DOHH2 (cell line): ENCODE results near the gene FSTL4.

Experiments used
- H3F3A ChIP-seq: fragments of 200-600 bp; sonication (generic), shearing (Covaris generic); 2 replicates; pipeline ENCODE4 v1.6.0; 2016; ENCODE audit warnings: antibody characterized with exemption, mild to moderate bottlenecking; ENCODE audit not compliant: control insufficient read depth, insufficient read depth
- H3K27ac ChIP-seq: fragments of 200-600 bp; sonication (generic); 2 replicates; pipeline ENCODE4 v1.5.1; 2014; ENCODE audit warnings: low read depth, mild to moderate bottlenecking, low read length, moderate library complexity
- H3K27me3 ChIP-seq: fragments of 200-600 bp; sonication (generic); 2 replicates; pipeline ENCODE4 v1.6.1; 2014; ENCODE audit warnings: mild to moderate bottlenecking, low read length, mixed read lengths; ENCODE audit not compliant: control insufficient read depth
- H3K36me3 ChIP-seq: fragments of 200-600 bp; sonication (generic); 2 replicates; pipeline ENCODE4 v1.6.1; 2014; ENCODE audit warnings: mild to moderate bottlenecking, low read length, moderate library complexity, mixed read lengths; ENCODE audit not compliant: control insufficient read depth
- H3K4me1 ChIP-seq: fragments of 200-600 bp; sonication (generic); 2 replicates; pipeline ENCODE4 v1.6.1; 2014; ENCODE audit warnings: mild to moderate bottlenecking, low read length, mixed read lengths; ENCODE audit not compliant: control insufficient read depth
- H3K4me2 ChIP-seq: fragments of 200-600 bp; sonication (generic); 2 replicates; pipeline ENCODE4 v1.6.0; 2014; ENCODE audit warnings: mild to moderate bottlenecking, low read length, moderate library complexity
- H3K4me3 ChIP-seq: fragments of 200-600 bp; sonication (generic); 2 replicates; pipeline ENCODE4 v1.5.1; 2014; ENCODE audit warnings: mild to moderate bottlenecking, low read length, mixed read lengths
- H3K79me2 ChIP-seq: fragments of 200-600 bp; sonication (generic); 2 replicates; pipeline ENCODE4 v1.6.1; 2014; ENCODE audit warnings: mild to moderate bottlenecking, low read length, mixed read lengths; ENCODE audit not compliant: control insufficient read depth
- H3K9me2 ChIP-seq: fragments of 200-600 bp; sonication (generic); replicated peaks from 2 replicates; pipeline ENCODE4 v1.6.1; 2014; ENCODE audit warnings: mild to moderate bottlenecking, low read length, mixed read lengths; ENCODE audit not compliant: control insufficient read depth
- H3K9me3 ChIP-seq: fragments of 200-600 bp; sonication (generic); 2 replicates; pipeline ENCODE4 v1.6.1; 2014; ENCODE audit warnings: antibody characterized with exemption, low read length, mixed read lengths; ENCODE audit not compliant: control insufficient read depth, insufficient read depth
- H4K20me1 ChIP-seq: fragments of 200-600 bp; sonication (generic); 2 replicates; pipeline ENCODE4 v1.6.0; 2014; ENCODE audit warnings: low read depth, mild to moderate bottlenecking, antibody characterized with exemption, low read length, moderate library complexity; ENCODE audit not compliant: control insufficient read depth, insufficient read depth
- CTCF ChIP-seq: fragments of 200-600 bp; sonication (generic); IDR thresholded peaks from one replicate; pipeline ENCODE4 v1.5.1; 2014; ENCODE audit warnings: antibody characterized with exemption, mild to moderate bottlenecking, low read depth, low read length; ENCODE audit not compliant: poor library complexity, severe bottlenecking
- EZH2phosphoT487 ChIP-seq: fragments of 200-600 bp; sonication (generic); IDR thresholded peaks from 2 replicates; pipeline ENCODE4 v1.6.1; 2017; ENCODE audit warnings: borderline replicate concordance, mild to moderate bottlenecking, antibody characterized with exemption, low read length, moderate library complexity, mixed read lengths

Gene FSTL4

GRCh38 chr5:133644000-133644865 lies 31.9 kb upstream of the FSTL4 start:
- Histone ChIP-seq H3K4me1 (peaks cover 31% of the 10 kb centered on the region), H3K79me2 (no peaks in the 10 kb centered on the region), H4K20me1 (no peaks in the 10 kb centered on the region), H3K27me3 (no peaks in the 10 kb centered on the region), H3K4me2 (no peak overlapping the region), H3K4me3 (no peak overlapping the region), H3K9me2 (no peaks in the 10 kb centered on the region), H3K9me3 (no peaks in the 10 kb centered on the region), H3K36me3 (no peaks in the 10 kb centered on the region), H3F3A (no peaks in the 10 kb centered on the region), H3K27ac (no peak overlapping the region)
- TF ChIP-seq CTCF (no peak), EZH2phosphoT487 (no peak)

- Histone ChIP-seq H3K4me2 (no peak overlapping the region), H3F3A (no peaks in the 10 kb centered on the region), H3K9me2 (no peaks in the 10 kb centered on the region), H3K79me2 (no peaks in the 10 kb centered on the region), H3K27ac (no peak overlapping the region), H4K20me1 (no peaks in the 10 kb centered on the region), H3K36me3 (no peaks in the 10 kb centered on the region), H3K4me1 (peaks cover 31% of the 10 kb centered on the region), H3K9me3 (no peaks in the 10 kb centered on the region), H3K4me3 (no peak overlapping the region), H3K27me3 (no peaks in the 10 kb centered on the region)
- TF ChIP-seq EZH2phosphoT487 (no peak), CTCF (no peak)
Measured at GRCh38 chr5:133643365-133643764, 31.0 kb upstream of the FSTL4 start.

GRCh38 chr5:133642153-133642722 lies 29.9 kb upstream of the FSTL4 start:
- no peaks in the 10 kb centered on the region for H3K27me3 ChIP-seq
- no peaks in the 10 kb centered on the region for H4K20me1 ChIP-seq
- TF ChIP-seq CTCF (no peak), EZH2phosphoT487 (no peak)
- H3K4me3 ChIP-seq: peak overlapping the region; percentile 13
- no peaks in the 10 kb centered on the region for H3K36me3 ChIP-seq
- no peaks in the 10 kb centered on the region for H3K79me2 ChIP-seq
- H3K9me2 ChIP-seq: no peaks in the 10 kb centered on the region
- no peaks in the 10 kb centered on the region for H3K9me3 ChIP-seq
- H3F3A ChIP-seq: no peaks in the 10 kb centered on the region
- peaks cover 31% of the 10 kb centered on the region for H3K4me1 ChIP-seq
- H3K4me2 ChIP-seq: peak overlapping the region; percentile 32
- 0 out of 2 replicates have a peak overlapping the region, but pooled peaks have one; percentile 7 for H3K27ac ChIP-seq
